HG03095 (cell line): Measurements from ENCODE around the gene HOXC9.

Source experiments
- ATAC-seq: cut with Tn5 transposase; IDR thresholded peaks from one replicate; pipeline ENCODE4 v1.9.1; 2021; ENCODE audit warnings: moderate library complexity; ENCODE audit not compliant: unreplicated experiment

HOXC9 gene

DNA sequence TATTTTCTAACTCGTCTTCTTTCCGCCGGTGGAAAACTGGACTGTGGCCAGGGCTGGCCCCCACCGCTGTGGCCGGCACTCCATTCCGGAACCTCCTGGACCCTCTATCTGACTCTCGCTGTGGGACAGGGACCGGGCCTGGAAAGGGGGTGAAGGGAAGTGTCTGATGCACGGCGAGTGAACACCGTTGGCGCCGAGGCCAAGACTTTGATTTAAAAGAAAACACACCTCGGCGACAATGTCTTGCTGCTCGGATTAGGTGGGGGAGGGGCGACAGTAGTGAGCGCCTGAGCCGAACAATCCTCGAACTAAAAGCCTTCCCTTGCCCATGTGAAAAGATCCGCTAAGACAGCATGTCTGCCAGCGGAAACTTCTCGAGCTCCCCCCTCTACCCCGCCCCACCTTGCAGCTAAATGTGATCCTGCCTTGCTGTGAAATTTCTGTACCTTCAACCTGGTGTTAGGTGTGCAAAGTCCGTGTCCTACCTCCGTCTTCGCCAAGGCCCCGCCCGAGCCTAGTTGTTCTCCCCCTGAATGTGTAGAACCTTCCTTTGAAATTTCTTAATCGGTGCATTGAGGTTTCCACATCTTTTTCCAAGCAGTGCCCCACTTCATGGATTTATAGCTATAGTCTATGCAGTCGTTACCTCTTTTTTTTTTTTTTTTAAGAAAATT lies 24.3 kb upstream of the HOXC9 start:
- no peak for ATAC-seq

DNA sequence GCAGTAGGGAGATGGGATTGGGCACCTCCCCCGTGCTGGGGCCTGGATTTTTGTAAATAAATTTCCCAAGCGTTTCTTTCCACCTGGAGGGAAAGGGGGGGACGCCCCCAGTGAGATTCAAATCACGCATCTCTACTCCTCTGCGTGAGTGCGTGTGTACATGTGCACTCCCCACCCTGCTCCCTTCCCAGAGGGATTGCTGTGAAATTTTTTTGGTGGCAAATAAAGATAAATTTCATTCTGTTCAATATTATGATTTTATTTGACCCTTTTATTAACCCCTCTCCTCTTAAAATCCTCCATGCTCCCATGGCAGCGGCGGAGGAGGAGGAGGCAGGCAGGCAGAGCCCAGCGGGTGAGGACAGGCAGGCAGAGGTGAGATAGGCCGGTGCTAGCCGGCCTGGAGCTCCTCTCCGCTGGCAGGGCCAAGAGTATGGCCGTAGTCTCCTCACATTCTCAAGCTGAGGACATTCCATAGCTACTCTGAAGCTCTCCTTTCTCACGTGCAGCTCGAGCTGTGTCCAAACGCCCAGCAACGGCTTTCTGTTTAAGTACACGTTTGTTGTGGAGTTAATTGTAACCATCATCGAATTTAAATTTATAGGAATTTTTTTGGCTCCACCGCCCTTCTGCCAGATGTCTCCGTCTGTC lies 23.7 kb upstream of the HOXC9 start:
- ATAC-seq: no peak

DNA sequence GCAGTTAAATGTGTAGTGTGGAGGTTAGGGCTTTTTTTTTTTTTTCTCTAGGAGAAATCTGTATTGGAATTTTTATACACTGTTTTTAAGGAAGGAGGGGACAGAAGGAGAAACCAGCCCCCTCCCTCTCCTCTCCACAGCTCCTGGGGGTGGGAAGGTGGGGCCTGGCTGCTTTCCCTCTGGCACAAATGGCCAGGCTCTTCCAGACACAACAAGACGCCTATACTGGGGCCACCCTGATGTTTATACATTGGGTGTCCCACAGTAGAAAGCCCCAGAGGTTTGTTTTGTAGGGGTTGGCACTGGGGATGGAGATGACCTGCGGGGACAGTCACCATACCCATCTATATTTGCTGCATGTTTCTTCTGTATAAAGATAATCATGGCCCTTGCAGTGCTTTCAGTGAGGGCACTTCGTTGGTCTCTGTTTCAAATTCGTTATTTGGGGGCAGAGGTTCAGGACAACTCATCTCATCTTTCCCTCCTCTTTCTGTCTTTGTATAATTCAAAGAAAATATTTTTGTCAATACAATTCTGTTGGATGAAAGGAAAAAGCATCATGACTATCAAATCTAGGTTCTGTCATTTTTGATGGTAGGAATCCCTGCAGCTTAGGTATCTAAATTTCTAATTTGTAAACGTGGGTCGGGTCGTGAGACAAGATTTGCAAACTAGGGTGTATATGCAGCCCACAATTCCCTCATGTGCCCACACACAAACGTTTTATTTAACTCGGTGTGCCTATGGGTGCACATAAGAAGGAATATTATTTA lies 23.0 kb upstream of the HOXC9 start:
- no peak for ATAC-seq

DNA sequence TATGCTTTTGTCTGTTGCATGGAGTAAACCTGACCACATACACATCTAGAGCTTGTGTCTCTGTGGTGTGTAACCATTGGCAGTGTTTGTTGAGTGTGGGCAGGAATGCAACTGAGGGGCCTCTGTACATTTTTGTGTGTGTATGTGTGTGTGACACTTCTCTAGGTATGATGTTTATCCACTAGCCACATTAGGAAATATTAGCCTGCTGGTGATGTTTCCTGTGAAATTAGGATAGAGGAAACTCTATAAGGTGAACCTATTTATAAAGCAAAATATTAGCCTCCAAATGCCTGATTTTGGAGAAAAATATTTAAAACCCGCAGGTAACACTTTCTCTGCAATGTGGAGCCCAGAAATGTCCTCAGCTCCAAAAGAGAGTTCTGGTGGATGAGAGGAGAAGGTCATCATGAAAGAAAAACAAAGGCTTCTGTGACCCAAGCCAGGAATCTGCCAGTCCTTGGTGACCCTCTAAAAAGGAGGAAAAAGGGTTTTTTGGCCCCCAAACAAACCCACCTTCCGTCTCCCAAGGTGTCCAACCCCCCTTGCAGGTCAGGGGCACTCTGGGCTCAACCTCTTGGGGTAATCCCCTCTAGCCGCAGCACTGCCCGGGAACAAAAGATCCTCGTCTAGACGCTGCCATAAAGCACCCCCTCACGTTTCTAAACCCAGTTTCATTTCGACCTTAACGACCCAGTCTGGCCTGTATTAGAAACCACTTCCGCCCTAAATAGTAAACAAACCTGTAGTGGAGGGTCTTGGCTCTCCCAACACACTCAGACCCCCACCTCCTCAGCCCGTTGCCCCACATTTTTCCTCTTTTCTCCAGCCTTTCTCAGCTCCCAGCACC lies 22.1 kb upstream of the HOXC9 start:
- ATAC-seq: no peak

DNA sequence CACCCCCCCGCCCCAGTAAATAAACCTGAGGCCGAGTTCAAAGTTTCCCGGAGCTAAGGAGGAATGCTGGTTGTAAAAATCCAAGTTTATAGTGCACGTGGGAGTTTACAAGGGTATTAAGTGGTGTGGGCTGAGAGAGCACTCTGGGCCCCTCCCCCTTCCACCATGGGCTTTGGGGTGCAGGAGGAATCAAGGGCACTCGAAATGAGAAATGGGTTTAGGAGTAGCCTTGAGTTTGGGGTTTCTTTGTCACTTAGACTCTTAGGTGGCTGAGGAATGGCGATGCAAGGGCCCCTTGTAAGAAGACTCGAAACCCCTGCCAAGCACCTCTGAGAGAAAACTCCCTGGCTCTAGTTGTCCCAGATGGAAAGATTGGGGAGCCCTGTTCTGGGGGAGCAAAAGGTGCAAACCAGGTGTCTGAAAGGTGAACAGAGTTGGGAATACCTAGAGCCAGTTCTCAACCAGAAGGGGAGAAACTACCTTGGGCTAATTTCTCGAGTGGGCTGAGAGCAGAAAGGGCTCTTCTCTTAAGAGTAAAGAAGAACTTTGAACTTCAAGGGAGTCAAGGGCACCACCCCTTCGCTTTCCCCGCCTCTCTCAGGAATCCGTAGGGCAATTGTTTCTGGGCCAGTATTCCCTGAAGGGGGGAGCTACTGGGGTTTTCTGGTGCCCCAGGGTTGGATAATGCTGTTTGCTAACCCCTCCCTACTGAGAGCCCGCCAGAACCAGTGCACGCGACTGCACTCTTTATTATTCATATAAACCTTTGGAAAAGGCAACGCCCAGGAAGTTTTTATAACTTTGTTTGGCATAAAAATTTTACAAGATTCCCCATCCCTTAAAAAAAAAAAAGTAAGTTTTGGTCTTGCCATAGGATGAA lies 21.2 kb upstream of the HOXC9 start:
- no peak for ATAC-seq

DNA sequence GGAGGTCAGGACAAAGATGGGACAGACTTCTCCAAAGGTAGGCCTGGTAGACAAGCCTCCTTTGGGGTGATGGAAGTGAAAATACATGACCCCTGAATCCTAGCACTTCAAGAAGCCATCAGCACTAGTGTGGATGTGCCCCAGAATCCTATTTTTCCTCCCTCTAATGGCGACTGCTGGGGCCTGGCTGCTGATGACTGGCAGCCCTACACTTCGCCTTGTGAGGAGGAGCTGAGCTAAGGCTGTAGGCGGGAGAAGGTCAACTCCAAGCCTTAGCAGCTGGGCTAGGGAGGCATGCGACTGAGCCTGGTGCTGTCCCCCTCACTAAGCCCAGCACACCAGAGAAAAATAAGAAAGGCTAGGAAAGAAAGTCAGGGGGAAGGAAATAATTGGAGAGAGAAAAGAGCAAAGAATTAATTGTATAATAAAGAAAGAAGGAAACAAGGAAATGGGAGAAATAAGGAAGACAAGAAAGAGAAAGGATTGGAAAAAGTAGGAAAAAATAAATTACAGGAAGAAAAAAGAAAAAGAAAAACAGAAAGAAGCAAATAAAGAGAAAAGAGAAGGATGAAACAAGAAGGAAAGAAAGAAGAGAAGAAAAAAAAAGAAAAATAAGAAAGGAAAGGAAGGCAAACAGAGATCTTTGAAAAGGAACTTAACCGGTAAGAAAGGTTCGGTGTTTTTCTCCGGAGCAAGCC lies 19.7 kb upstream of the HOXC9 start:
- no peak for ATAC-seq

DNA sequence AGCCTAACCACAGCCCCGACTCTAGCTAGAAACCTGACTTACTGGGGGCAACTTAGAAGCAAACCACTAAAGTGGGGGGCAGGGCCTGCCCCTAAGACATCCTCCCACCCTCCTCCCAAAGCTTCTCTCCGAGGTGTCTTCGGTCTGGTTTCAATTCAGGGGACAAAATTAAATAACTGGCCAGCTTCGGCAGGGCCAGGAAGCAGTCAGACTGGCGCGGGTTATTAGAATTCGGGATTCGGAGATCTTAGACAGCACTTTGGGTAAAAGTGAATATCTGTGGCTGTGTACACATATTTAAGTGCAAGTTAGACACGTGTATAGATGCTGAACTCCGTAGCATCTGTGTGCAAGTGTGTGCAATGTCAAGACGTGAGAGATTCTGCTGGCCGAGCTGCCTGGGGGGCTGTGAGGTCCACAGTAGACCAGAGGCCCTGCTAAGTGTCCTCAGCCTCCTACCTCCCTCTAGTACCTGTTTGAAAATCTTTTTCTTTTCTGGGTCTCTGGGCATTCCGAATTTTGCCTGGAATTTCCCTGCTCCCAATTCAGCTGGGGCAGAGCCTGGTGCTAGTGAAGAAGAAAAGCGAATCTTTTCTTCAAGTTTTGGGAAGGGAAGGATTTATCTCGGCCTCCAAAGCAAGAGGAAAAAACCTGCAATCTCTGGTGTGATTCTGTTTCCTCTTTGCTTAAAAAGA lies 19.0 kb upstream of the HOXC9 start:
- no peak for ATAC-seq

DNA sequence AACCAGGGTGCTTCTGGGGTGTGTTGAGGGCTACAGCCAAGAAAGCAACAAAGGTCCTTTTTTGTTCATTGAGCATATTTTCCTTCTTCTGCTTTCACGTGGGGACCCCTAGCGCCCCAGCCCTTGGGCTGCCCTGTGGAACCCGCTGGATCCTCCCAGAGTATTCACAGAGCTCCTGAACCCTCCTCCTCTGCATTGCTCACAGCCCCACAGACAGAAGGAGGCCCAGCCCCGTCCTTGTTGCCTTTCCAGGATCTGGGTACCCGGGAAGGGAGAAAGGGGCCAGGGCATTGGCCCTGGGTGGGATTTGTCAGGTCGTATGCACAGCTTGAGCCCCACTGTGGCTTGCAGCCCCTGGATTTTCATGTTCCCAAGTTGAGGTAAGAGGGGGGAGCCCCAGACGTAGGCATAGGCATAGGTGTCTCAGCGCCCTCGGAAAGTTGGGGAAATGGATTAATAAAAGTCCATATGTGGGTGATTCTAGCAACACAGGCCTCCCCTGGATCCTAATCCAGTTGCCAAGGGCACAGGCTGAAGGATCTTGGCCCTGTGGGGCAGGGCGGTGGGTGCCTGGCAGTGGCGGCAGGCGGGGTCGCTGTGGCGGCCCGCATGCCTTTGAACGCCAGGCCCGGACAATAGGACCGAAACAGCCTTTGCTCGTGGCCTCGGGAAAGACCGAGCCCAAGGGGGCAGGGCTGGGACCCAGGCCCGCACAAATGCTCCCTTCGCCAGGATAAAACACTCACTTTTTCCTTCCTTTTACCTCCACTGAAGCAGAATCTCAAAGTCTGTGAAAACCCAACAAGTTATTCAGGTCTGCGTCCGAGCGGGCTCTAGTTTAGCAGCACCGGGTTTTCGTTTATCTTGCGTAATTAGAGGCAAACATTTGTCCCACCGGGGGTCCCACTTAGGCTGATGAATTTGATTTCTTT lies 18.1 kb upstream of the HOXC9 start:
- ATAC-seq: no peak

DNA sequence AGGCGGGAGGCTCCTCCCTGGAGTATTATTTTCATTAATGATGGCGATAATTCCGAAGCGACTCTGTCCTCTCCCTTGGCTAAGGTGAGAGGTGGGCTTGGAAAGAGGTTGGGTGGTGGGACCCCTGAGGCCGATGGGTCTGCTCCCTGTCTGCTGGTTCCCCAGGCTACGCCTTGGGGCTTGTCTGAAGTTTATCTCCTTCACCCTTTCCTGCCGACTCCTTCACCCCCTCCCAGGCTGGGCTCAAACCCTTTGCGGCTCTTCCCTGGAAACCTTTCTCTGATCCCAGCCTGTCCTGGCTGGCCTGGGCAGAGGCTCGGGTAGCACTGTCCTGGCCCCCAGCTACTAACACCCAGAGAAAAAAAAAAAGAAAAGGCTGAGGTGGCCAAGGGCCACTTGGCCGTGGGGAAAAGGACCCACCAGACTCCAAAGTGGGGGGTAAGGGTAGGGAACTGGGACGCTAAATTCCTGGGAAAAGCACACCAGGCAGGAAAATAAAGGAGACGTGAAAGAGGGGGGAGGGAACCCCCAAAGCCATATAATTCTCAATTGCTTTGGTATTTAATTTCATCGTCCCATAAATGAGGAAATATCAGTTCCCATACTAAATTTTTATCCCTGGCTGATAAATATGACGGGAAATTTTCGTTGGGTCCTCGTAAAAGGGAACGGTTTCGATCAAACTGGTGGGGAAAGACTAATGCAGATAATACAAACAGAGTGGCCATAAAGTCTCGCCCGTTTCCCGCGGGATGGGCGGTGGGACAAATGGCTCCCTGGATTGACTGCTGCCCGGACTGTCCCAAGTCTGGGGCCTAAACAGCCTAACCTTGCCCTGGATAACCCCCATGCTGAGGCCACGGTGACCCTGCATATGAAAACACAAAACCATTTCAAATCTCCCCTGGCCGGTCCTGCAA lies 17.1 kb upstream of the HOXC9 start:
- no peak for ATAC-seq

DNA sequence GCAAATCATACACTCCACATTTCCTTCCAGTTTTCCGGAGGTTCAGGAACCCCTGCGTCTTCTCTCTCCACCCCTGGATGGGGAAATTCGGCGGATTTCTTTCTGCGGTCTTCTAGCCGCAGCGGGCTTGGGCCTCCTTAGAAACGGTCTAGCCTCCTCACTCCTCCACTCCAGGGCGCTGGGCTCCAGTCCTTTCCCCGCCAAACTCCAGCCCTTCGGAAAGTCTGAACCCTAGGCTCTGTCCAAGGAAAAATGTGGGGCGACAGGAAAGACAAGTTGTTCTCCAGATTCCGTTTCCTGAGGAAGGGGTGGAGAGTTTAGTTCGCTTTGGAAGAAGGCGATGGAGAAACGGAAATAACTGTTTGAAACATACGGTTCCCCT lies 16.4 kb upstream of the HOXC9 start:
- ATAC-seq: no peak

DNA sequence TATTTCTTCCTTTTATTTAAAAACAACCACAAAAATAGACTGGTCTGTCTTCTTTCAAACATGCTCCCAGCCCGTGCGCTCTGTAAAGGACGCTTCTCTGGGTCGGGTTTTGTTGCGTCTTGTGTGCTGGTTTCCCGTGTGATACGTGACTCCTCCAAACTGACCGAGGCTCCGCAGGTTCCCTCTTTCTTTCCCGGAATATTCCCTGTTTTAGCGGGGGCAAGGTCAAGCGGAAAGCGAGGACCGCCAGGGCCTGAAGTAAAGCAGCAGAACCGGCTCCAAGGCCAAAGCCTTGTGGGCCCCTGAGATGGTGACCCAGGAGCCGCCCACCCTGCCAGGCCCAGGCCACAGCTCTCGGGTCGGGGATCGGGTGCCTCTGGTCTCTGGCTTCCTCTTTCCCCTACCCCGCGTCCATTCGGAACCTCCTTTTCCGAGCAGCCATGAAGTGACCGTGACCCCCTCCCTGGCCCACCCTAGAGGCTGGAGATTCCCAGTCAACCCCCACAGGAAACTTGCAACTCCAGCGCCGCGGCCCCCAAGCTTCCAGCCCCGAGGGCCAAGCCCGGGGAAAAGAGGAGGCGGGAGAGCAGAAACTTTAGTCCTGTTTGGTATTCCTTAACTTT lies 15.9 kb upstream of the HOXC9 start:
- ATAC-seq: no peak

DNA sequence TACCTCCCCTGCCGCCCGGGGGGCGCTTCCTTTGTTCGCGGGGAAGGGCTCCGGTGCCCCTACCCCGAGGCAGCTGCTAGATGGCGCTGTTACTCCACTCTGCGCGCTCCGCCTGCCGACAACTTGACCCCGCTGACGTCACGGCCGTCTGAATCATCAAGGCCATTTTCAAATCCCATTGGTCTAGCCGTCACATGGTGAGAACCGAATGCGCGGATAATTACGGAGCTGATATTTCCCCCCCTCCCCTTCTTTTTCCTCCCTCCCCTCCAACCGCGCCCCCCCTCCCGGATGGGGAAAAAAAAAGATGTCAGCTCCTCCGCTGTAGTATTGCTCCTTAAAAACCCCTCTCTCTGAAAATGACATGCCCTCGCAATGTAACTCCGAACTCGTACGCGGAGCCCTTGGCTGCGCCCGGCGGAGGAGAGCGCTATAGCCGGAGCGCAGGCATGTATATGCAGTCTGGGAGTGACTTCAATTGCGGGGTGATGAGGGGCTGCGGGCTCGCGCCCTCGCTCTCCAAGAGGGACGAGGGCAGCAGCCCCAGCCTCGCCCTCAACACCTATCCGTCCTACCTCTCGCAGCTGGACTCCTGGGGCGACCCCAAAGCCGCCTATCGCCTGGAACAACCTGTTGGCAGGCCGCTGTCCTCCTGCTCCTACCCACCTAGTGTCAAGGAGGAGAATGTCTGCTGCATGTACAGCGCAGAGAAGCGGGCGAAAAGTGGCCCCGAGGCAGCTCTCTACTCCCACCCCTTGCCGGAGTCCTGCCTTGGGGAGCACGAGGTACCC lies 14.9 kb upstream of the HOXC9 start, which contains the start of gene HOXC10:
Gene HOXC10, plus strand, starts transcription at position 246 of the 791 bp plus-strand sequence. Its CDS starts 114 bp downstream, at position 360.
- no peak for ATAC-seq

DNA sequence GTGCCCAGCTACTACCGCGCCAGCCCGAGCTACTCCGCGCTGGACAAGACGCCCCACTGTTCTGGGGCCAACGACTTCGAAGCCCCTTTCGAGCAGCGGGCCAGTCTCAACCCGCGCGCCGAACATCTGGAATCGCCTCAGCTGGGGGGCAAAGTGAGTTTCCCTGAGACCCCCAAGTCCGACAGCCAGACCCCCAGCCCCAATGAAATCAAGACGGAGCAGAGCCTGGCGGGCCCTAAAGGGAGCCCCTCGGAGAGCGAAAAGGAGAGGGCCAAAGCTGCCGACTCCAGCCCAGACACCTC lies 14.3 kb upstream of the HOXC9 start:
- ATAC-seq: no peak

DNA sequence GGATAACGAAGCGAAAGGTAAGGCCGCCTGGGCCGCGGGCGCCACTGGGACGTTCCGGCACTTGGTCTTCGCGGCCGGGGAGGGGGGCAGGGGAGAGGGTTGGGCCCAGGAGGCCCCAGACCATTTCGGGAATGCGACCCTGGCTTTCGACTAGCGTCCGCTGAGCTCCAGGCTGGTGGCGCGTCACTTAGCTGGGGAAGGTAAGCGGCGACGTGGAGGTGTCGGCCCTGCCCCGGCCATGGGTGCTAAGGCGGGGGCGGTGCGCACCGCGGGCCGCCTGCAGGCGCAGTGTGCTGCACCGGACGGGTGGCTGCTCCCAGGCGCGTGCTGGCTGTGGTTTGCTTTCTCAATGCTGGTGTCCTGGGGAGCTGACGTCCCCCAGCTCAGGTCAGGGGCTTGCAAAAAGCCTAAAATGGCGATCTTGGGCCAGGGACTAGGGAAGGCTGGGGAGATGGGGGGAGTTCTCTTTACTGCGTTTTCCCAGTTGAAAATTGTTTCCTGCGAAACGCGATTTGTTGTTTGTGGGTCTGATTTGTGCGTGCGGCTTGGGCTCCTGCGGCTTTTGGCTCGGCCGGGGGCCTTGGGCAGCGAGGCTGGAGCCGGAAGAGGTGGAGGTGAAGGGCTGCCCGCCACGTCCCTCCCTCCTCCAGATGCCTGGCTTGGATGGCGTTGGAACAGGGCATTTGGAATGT lies 13.8 kb upstream of the HOXC9 start:
- no peak for ATAC-seq
